ENCODE data around the gene DEFB128.
"Not testable (repeated sequence)": the region's sequence is repeated elsewhere in the genome, so short reads cannot be mapped to it uniquely, and the experiment has no call there.

The DEFB128 gene

GRCh38 chr20:189611-190010 lies at the start of gene DEFB128:
TSS of gene DEFB128 (minus strand) at chr20:189711. CDS start at chr20:189623, 88 bp downstream.
- no peak for DNase-seq (ENCODE audit: low read depth in 2 of 2)

GRCh38 chr20:237929-238328 lies 48.4 kb upstream of the DEFB128 start:
- no peak for DNase-seq (ENCODE audit: low read depth in 2 of 2)

GRCh38 chr20:237489-237888 lies 48.0 kb upstream of the DEFB128 start:
- peak in 1 of 2 donors; percentile 7 for DNase-seq (ENCODE audit: low read depth in 2 of 2)

- DNase-seq (ENCODE audit: low read depth in 2 of 2), result no peak
These were observed 46.4 kb upstream of the DEFB128 start for GRCh38 chr20:235891-236290.

GRCh38 chr20:227439-228105 lies 38.1 kb upstream of the DEFB128 start:
- no peak for DNase-seq (ENCODE audit: low read depth in 2 of 2)

GRCh38 chr20:226958-227357 lies 37.4 kb upstream of the DEFB128 start, which contains the start of gene DEFB129:
TSS of gene DEFB129 (plus strand) at chr20:227258. CDS start at chr20:227289, 31 bp downstream.
- DNase-seq (ENCODE audit: low read depth in 2 of 2), result no peak

GRCh38 chr20:225879-226278 lies 36.4 kb upstream of the DEFB128 start:
- not testable (repeated sequence) for DNase-seq (ENCODE audit: low read depth in 2 of 2)

GRCh38 chr20:221258-221830 lies 31.8 kb upstream of the DEFB128 start:
- DNase-seq (ENCODE audit: low read depth in 2 of 2), result no peak

GRCh38 chr20:219290-220115 lies 30.0 kb upstream of the DEFB128 start:
- DNase-seq (ENCODE audit: low read depth in 2 of 2), result no peak

- DNase-seq (ENCODE audit: low read depth in 2 of 2), result no peak
These were observed 27.8 kb upstream of the DEFB128 start for GRCh38 chr20:217266-217665.

- DNase-seq (ENCODE audit: low read depth in 2 of 2), result no peak
These were observed 26.3 kb upstream of the DEFB128 start for GRCh38 chr20:215796-216195.

GRCh38 chr20:214383-214782 lies 24.9 kb upstream of the DEFB128 start:
- no peak for DNase-seq (ENCODE audit: low read depth in 2 of 2)

- no peak for DNase-seq (ENCODE audit: low read depth in 2 of 2)
These were observed 21.4 kb upstream of the DEFB128 start for GRCh38 chr20:210809-211502.

GRCh38 chr20:208942-209566 lies 19.5 kb upstream of the DEFB128 start:
- no peak for DNase-seq (ENCODE audit: low read depth in 2 of 2)

- not testable (repeated sequence) for DNase-seq (ENCODE audit: low read depth in 2 of 2)
These were observed 14.1 kb upstream of the DEFB128 start for GRCh38 chr20:203630-204029.

- DNase-seq (ENCODE audit: low read depth in 2 of 2), result no peak
These were observed 10.5 kb upstream of the DEFB128 start for GRCh38 chr20:199996-200395.

GRCh38 chr20:198225-198624 lies 8.7 kb upstream of the DEFB128 start:
- no peak for DNase-seq (ENCODE audit: low read depth in 2 of 2)

GRCh38 chr20:187733-188132 lies 1.8 kb downstream of the DEFB128 start:
- DNase-seq (ENCODE audit: low read depth in 2 of 2), result no peak

GRCh38 chr20:184288-184687 lies 5.2 kb downstream of the DEFB128 start:
- no peak for DNase-seq (ENCODE audit: low read depth in 2 of 2)

GRCh38 chr20:168876-169275 lies 20.6 kb downstream of the DEFB128 start:
- no peak for DNase-seq (ENCODE audit: low read depth in 2 of 2)

- no peak for DNase-seq (ENCODE audit: low read depth in 2 of 2)
These were observed 24.9 kb downstream of the DEFB128 start for GRCh38 chr20:164618-165017.

GRCh38 chr20:157154-157553 lies 32.4 kb downstream of the DEFB128 start, which contains the start of gene DEFB127:
TSS of gene DEFB127 (plus strand) at chr20:157454. CDS start at chr20:157545, 91 bp downstream.
- DNase-seq (ENCODE audit: low read depth in 2 of 2), result no peak

All from stimulated activated CD8-positive, alpha-beta memory T cell treated with anti-CD3 and anti-CD28 coated beads, Interleukin-2, amount 100 ng/mL, for 48 hours (primary cell).